PC-9 (cell line): ENCODE measurements around the gene TTC27.

Experiments used
- EZH2 ChIP-seq: fragments of 200-600 bp; sonication (generic); IDR thresholded peaks from 2 replicates; pipeline ENCODE4 v1.8.0; 2017; ENCODE audit warnings: antibody characterized with exemption, low read depth
- TF ChIP-seq, protein P1 (sequence below): fragments of 200-600 bp; sonication (generic); conservative IDR thresholded peaks from 2 replicates; pipeline ENCODE4 v1.6.1; 2017; ENCODE audit warnings: mixed run types, antibody characterized with exemption, mild to moderate bottlenecking, moderate library complexity

DNA sequence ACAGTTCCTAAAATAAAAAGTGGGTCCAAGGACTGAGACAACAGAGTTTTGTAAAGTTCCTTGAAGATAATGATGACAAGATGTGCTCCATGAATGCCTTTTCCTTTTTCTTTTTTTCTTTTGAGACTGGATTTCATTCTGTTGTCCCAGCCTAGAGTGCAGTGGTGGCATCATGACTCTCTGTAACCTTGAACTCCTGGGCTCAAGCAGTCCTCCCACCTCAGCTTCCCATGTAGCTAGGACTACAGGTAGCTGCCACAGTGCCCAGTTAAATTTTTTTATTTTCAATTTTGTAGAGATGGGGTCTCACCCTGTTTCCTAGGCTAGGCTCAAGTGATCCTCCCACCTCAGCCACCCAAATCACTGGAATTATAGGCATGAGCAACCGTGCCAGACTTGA lies 16.1 kb upstream of the TTC27 start:
- TF ChIP-seq, protein P1, sequence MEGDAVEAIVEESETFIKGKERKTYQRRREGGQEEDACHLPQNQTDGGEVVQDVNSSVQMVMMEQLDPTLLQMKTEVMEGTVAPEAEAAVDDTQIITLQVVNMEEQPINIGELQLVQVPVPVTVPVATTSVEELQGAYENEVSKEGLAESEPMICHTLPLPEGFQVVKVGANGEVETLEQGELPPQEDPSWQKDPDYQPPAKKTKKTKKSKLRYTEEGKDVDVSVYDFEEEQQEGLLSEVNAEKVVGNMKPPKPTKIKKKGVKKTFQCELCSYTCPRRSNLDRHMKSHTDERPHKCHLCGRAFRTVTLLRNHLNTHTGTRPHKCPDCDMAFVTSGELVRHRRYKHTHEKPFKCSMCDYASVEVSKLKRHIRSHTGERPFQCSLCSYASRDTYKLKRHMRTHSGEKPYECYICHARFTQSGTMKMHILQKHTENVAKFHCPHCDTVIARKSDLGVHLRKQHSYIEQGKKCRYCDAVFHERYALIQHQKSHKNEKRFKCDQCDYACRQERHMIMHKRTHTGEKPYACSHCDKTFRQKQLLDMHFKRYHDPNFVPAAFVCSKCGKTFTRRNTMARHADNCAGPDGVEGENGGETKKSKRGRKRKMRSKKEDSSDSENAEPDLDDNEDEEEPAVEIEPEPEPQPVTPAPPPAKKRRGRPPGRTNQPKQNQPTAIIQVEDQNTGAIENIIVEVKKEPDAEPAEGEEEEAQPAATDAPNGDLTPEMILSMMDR: no peak
- TF ChIP-seq EZH2: no peak
